HEK293 (cell line): ENCODE data around the gene RPS19BP1.

Experiments
- CTCF ChIA-PET: fragments of 350-600 bp; formaldehyde crosslinking; extraction: SDS; loops from one replicate; lab custom pipeline; 2021; ENCODE audit warnings: antibody characterized with exemption; lab: Yijun Ruan, JAX
- POLR2A ChIA-PET: fragments of 300-600 bp; formaldehyde crosslinking; extraction: SDS; loops from one replicate; lab custom pipeline; 2020; ENCODE audit warnings: antibody characterized with exemption, inconsistent platforms; lab: Yijun Ruan, JAX
- H3K27ac ChIP-seq: fragments of 200-500 bp; sonication (Bioruptor generic); 2 replicates; pipeline ENCODE4 v1.5.1; 2014; ENCODE audit warnings: low read depth, low read length, control low read depth, inconsistent platforms; ENCODE audit errors: extremely low read depth
- H3K36me3 ChIP-seq, 2 experiments: fragments of 200-500 bp in 1 of 2; sonication (Bioruptor generic) in 1 of 2; 1 replicate in 1 of 2; 2 replicates in 1 of 2; pipeline ENCODE4 v1.5.1; 2014 to 2017; ENCODE audit warnings: inconsistent platforms in 2 of 2, low read length in 2 of 2; ENCODE audit not compliant: control insufficient read depth in 2 of 2, insufficient read depth in 1 of 2
- H3K4me1 ChIP-seq: fragments of 200-500 bp; sonication (Bioruptor generic); 2 replicates; pipeline ENCODE4 v1.5.1; 2014; ENCODE audit warnings: mild to moderate bottlenecking, low read length, inconsistent platforms; ENCODE audit not compliant: control insufficient read depth, insufficient read depth
- H3K4me3 ChIP-seq: 2 replicates; pipeline ENCODE4 v1.5.1; 2011; ENCODE audit warnings: low read depth, mild to moderate bottlenecking, control low read depth, low read length, moderate library complexity
- H3K9me3 ChIP-seq: fragments of 200-500 bp; sonication (Bioruptor generic); 2 replicates; pipeline ENCODE4 v1.5.1; 2014; ENCODE audit warnings: low read depth, low read length, inconsistent platforms; ENCODE audit not compliant: control insufficient read depth, insufficient read depth
- BCL11A ChIP-seq: fragments of 450-650 bp; formaldehyde crosslinking; IDR thresholded peaks from 2 replicates; pipeline ENCODE4 v1.5.1; 2016; ENCODE audit warnings: low read depth, missing biosample characterization, missing genetic modification characterization
- EGR2 ChIP-seq: fragments of 450-650 bp; formaldehyde crosslinking; IDR thresholded peaks from 2 replicates; pipeline ENCODE4 v1.5.1; 2016; ENCODE audit warnings: low read depth, missing biosample characterization, missing genetic modification characterization
- IKZF3 ChIP-seq: fragments of 450-650 bp; IDR thresholded peaks from 2 replicates; pipeline ENCODE4 v1.5.0; 2018; ENCODE audit warnings: missing biosample characterization, mild to moderate bottlenecking, missing genetic modification characterization, moderate library complexity
- PATZ1 ChIP-seq: fragments of 450-650 bp; formaldehyde crosslinking; IDR thresholded peaks from 2 replicates; pipeline ENCODE4 v1.5.1; 2016; ENCODE audit warnings: missing biosample characterization, missing genetic modification characterization
- SALL2 ChIP-seq: fragments of 450-650 bp; formaldehyde crosslinking; IDR thresholded peaks from 2 replicates; pipeline ENCODE4 v1.5.0; 2017; ENCODE audit warnings: missing biosample characterization, mild to moderate bottlenecking, missing genetic modification characterization, borderline replicate concordance
- ZBTB11 ChIP-seq: fragments of 450-650 bp; formaldehyde crosslinking; conservative IDR thresholded peaks from 2 replicates; pipeline ENCODE4 v1.5.1; 2016; ENCODE audit warnings: low read depth, missing biosample characterization, missing genetic modification characterization
- ZBTB17 ChIP-seq: fragments of 450-650 bp; formaldehyde crosslinking; IDR thresholded peaks from 2 replicates; pipeline ENCODE4 v1.5.1; 2016; ENCODE audit warnings: missing biosample characterization, missing genetic modification characterization
- ZNF23 ChIP-seq: fragments of 450-650 bp; formaldehyde crosslinking; IDR thresholded peaks from 2 replicates; pipeline ENCODE4 v1.5.1; 2016; ENCODE audit warnings: missing biosample characterization, missing genetic modification characterization, borderline replicate concordance
- ZNF266 ChIP-seq: fragments of 450-650 bp; formaldehyde crosslinking; IDR thresholded peaks from 2 replicates; pipeline ENCODE4 v1.5.1; 2016; ENCODE audit warnings: missing biosample characterization, missing genetic modification characterization, low read depth
- ZNF830 ChIP-seq: fragments of 450-650 bp; IDR thresholded peaks from 2 replicates; pipeline ENCODE4 v1.5.0; 2018; ENCODE audit warnings: missing biosample characterization, missing genetic modification characterization, low read depth, mild to moderate bottlenecking, moderate library complexity
- ZSCAN30 ChIP-seq: fragments of 450-650 bp; IDR thresholded peaks from 2 replicates; pipeline ENCODE4 v1.5.1; 2018; ENCODE audit warnings: missing biosample characterization, mild to moderate bottlenecking, missing genetic modification characterization, moderate library complexity
- TF ChIP-seq, protein P1 (sequence below): fragments of 450-650 bp; formaldehyde crosslinking; IDR thresholded peaks from 2 replicates; pipeline ENCODE4 v1.5.1; 2016; ENCODE audit warnings: missing biosample characterization, missing genetic modification characterization, borderline replicate concordance
- TF ChIP-seq, protein P2 (sequence below): fragments of 450-650 bp; formaldehyde crosslinking; IDR thresholded peaks from 2 replicates; pipeline ENCODE4 v1.5.1; 2017; ENCODE audit warnings: missing biosample characterization, missing genetic modification characterization
- TF ChIP-seq, protein P3 (sequence below): fragments of 450-650 bp; formaldehyde crosslinking; IDR thresholded peaks from 2 replicates; pipeline ENCODE4 v1.5.1; 2017; ENCODE audit warnings: missing biosample characterization, missing genetic modification characterization

The RPS19BP1 gene

GRCh38 chr22:39577366-39577765 is 44.8 kb upstream of the RPS19BP1 start (continued):
- TF ChIP-seq, protein P1, sequence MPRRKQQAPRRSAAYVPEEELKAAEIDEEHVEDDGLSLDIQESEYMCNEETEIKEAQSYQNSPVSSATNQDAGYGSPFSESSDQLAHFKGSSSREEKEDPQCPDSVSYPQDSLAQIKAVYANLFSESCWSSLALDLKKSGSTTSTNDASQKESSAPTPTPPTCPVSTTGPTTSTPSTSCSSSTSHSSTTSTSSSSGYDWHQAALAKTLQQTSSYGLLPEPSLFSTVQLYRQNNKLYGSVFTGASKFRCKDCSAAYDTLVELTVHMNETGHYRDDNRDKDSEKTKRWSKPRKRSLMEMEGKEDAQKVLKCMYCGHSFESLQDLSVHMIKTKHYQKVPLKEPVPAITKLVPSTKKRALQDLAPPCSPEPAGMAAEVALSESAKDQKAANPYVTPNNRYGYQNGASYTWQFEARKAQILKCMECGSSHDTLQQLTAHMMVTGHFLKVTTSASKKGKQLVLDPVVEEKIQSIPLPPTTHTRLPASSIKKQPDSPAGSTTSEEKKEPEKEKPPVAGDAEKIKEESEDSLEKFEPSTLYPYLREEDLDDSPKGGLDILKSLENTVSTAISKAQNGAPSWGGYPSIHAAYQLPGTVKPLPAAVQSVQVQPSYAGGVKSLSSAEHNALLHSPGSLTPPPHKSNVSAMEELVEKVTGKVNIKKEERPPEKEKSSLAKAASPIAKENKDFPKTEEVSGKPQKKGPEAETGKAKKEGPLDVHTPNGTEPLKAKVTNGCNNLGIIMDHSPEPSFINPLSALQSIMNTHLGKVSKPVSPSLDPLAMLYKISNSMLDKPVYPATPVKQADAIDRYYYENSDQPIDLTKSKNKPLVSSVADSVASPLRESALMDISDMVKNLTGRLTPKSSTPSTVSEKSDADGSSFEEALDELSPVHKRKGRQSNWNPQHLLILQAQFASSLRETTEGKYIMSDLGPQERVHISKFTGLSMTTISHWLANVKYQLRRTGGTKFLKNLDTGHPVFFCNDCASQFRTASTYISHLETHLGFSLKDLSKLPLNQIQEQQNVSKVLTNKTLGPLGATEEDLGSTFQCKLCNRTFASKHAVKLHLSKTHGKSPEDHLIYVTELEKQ (tag by site-specific recombination), result no peak
- TF ChIP-seq, protein P2, sequence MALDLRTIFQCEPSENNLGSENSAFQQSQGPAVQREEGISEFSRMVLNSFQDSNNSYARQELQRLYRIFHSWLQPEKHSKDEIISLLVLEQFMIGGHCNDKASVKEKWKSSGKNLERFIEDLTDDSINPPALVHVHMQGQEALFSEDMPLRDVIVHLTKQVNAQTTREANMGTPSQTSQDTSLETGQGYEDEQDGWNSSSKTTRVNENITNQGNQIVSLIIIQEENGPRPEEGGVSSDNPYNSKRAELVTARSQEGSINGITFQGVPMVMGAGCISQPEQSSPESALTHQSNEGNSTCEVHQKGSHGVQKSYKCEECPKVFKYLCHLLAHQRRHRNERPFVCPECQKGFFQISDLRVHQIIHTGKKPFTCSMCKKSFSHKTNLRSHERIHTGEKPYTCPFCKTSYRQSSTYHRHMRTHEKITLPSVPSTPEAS (tag by site-specific recombination), result no peak
- TF ChIP-seq ZBTB11 (tag by site-specific recombination), result no peak

DNA sequence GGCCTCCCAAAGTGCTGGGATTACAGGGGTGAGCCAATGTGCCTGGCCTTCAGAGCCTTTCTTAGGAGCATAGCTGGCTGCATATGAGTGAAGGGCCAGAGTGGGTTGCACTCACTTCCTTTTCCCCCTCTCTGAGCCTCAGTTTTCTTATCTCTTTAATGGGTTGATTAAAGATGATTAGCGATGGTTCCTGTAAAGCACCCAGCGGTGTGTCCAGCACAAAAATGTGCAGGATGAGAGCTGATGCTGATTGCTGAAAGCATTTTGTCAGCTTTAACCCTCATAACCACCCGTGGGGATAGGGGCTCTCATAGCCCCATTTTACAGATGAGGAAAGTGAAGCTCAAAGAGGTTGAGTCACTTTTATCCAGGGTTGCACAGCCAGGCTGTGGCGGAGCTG is 43.5 kb upstream of the RPS19BP1 start:
- no peaks in the 10 kb centered on the region for H3K36me3 ChIP-seq
- CTCF ChIA-PET, result interaction anchor here (0.7 to 1.0 kb wide), 2 partner anchors 449 to 617 kb away, joined by 3 to 5 read pairs; no protein-coding TSS in a partner anchor
- TF ChIP-seq ZNF830, result no peak
- no peak for TF ChIP-seq SALL2 (tag by site-specific recombination)
- TF ChIP-seq, protein P3, sequence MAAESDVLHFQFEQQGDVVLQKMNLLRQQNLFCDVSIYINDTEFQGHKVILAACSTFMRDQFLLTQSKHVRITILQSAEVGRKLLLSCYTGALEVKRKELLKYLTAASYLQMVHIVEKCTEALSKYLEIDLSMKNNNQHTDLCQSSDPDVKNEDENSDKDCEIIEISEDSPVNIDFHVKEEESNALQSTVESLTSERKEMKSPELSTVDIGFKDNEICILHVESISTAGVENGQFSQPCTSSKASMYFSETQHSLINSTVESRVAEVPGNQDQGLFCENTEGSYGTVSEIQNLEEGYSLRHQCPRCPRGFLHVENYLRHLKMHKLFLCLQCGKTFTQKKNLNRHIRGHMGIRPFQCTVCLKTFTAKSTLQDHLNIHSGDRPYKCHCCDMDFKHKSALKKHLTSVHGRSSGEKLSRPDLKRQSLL (tag by site-specific recombination), result no peak
- TF ChIP-seq PATZ1 (tag by site-specific recombination), result no peak
- TF ChIP-seq IKZF3 (tag by site-specific recombination), result no peak
- no peak for TF ChIP-seq BCL11A (tag by site-specific recombination)
- no peak for TF ChIP-seq EGR2 (tag by site-specific recombination)
- no peak for TF ChIP-seq ZSCAN30 (tag by site-specific recombination)
- TF ChIP-seq, all 188 proteins: peak for 0
- Histone ChIP-seq H3K4me3 (no peak overlapping the region), H3K9me3 (no peaks in the 10 kb centered on the region), H3K27ac (no peak overlapping the region), H3K4me1 (no peaks in the 10 kb centered on the region)
- POLR2A ChIA-PET, result no interaction called here

DNA sequence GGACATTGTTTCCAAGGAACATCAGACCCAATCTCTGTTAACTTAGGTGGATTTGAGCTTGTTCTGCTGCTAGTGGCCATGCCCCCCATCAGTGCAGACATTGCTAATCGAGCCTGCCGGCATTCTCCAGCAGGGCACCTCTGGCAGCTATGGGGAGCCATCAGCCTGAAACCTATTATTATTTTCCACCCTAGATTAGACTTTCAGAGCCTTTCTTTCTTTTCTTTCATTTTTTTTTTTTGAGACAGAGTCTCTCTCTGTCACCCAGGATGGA is 42.9 kb upstream of the RPS19BP1 start:
- H3K27ac ChIP-seq, result no peak overlapping the region
- TF ChIP-seq ZNF266 (tag by site-specific recombination), result no peak
- TF ChIP-seq ZNF23 (tag by site-specific recombination), result peak; percentile 93
- TF ChIP-seq ZBTB17 (tag by site-specific recombination), result peak; percentile 62
- H3K4me3 ChIP-seq, result no peak overlapping the region
- ChIA-PET CTCF (no interaction called here), POLR2A (no interaction called here)
- H3K9me3 ChIP-seq, result no peaks in the 10 kb centered on the region
- no peaks in the 10 kb centered on the region for H3K4me1 ChIP-seq
- H3K36me3 ChIP-seq, result no peaks in the 10 kb centered on the region
